ENCODE data around the gene NR2E1.

DNA sequence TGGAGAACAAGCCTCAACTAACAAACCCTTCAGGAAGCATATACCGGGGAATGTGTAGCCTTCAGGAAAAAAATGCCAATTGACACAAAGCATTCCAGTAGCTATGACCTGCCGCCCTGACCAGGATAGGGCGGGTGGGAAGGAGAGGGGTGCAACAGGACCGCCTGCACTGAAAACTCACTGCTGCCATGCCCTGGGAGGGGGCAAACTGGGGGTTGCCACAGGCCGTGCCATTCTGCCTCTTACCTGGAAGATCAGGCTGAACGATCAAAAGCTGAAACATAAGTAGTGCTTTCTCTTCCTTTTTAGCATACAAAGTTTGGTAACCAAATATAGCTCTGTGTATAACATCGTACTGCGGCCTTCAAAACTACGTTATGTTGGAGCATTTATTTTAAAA lies 21.7 kb downstream of the NR2E1 start:
- TF ChIP-seq POLR2AphosphoS5 (IDR thresholded peaks at IDR 0.05) (no peak), POLR2A (IDR thresholded peaks at IDR 0.05) (no peak)
- TF ChIP-seq, protein P1, sequence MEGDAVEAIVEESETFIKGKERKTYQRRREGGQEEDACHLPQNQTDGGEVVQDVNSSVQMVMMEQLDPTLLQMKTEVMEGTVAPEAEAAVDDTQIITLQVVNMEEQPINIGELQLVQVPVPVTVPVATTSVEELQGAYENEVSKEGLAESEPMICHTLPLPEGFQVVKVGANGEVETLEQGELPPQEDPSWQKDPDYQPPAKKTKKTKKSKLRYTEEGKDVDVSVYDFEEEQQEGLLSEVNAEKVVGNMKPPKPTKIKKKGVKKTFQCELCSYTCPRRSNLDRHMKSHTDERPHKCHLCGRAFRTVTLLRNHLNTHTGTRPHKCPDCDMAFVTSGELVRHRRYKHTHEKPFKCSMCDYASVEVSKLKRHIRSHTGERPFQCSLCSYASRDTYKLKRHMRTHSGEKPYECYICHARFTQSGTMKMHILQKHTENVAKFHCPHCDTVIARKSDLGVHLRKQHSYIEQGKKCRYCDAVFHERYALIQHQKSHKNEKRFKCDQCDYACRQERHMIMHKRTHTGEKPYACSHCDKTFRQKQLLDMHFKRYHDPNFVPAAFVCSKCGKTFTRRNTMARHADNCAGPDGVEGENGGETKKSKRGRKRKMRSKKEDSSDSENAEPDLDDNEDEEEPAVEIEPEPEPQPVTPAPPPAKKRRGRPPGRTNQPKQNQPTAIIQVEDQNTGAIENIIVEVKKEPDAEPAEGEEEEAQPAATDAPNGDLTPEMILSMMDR (IDR thresholded peaks at IDR 0.05) = no peak

Measured in stomach (tissue), 4 donors.